ENCODE measurements around the gene SDHA.

DNA sequence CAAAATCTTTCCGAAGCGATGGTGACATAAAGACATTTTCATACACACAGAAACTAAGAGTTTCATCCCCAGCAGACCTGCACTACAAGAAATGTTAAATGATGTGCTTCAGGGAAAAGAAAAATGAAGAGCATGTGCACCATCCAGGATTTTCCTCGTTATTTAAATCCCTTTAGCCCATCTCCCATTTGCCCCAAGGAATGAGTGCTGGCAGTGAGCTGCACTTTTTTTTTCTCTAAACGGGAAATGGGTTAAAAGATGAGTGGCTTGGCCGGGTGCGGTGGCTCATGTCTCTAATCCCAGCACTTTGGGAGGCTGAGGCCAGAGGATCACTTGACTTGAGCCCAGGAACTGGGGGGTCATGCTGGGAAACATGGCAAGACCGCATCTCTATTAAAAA is 33.6 kb upstream of the SDHA start:
- TF ChIP-seq, protein P1, sequence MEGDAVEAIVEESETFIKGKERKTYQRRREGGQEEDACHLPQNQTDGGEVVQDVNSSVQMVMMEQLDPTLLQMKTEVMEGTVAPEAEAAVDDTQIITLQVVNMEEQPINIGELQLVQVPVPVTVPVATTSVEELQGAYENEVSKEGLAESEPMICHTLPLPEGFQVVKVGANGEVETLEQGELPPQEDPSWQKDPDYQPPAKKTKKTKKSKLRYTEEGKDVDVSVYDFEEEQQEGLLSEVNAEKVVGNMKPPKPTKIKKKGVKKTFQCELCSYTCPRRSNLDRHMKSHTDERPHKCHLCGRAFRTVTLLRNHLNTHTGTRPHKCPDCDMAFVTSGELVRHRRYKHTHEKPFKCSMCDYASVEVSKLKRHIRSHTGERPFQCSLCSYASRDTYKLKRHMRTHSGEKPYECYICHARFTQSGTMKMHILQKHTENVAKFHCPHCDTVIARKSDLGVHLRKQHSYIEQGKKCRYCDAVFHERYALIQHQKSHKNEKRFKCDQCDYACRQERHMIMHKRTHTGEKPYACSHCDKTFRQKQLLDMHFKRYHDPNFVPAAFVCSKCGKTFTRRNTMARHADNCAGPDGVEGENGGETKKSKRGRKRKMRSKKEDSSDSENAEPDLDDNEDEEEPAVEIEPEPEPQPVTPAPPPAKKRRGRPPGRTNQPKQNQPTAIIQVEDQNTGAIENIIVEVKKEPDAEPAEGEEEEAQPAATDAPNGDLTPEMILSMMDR (tag by site-specific recombination; IDR thresholded peaks at IDR 0.05): no peak
- TF ChIP-seq TRIM28 (IDR thresholded peaks at IDR 0.05; ENCODE audit: borderline replicate concordance, low read length): no peak
- no peak for TF ChIP-seq HOXA7 (CRISPR knock-in tag; IDR thresholded peaks at IDR 0.05; ENCODE audit: borderline replicate concordance)
- no peak for TF ChIP-seq ZNF175 (tag by site-specific recombination; IDR thresholded peaks at IDR 0.05)
- TF ChIP-seq, protein P2, sequence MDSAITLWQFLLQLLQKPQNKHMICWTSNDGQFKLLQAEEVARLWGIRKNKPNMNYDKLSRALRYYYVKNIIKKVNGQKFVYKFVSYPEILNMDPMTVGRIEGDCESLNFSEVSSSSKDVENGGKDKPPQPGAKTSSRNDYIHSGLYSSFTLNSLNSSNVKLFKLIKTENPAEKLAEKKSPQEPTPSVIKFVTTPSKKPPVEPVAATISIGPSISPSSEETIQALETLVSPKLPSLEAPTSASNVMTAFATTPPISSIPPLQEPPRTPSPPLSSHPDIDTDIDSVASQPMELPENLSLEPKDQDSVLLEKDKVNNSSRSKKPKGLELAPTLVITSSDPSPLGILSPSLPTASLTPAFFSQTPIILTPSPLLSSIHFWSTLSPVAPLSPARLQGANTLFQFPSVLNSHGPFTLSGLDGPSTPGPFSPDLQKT (IDR thresholded peaks at IDR 0.05; ENCODE audit: borderline replicate concordance, low read depth, low read length): no peak
- TF ChIP-seq ZNF350 (tag by site-specific recombination; IDR thresholded peaks at IDR 0.05): no peak
- TF ChIP-seq ZNF777 (tag by site-specific recombination; IDR thresholded peaks at IDR 0.05; ENCODE audit: borderline replicate concordance): no peak
- no peak for TF ChIP-seq TCF7L2 (IDR thresholded peaks at IDR 0.05; ENCODE audit: borderline replicate concordance, low read depth, low read length)
- TF ChIP-seq ZBTB1 (tag by site-specific recombination; IDR thresholded peaks at IDR 0.05): no peak
- TF ChIP-seq ZNF138 (tag by site-specific recombination; IDR thresholded peaks at IDR 0.05; ENCODE audit: borderline replicate concordance): no peak
- no peak for TF ChIP-seq ZNF776 (tag by site-specific recombination; IDR thresholded peaks at IDR 0.05; ENCODE audit: borderline replicate concordance)
- no peak for TF ChIP-seq GLI4 (tag by site-specific recombination; IDR thresholded peaks at IDR 0.05)
- TF ChIP-seq, protein P3, sequence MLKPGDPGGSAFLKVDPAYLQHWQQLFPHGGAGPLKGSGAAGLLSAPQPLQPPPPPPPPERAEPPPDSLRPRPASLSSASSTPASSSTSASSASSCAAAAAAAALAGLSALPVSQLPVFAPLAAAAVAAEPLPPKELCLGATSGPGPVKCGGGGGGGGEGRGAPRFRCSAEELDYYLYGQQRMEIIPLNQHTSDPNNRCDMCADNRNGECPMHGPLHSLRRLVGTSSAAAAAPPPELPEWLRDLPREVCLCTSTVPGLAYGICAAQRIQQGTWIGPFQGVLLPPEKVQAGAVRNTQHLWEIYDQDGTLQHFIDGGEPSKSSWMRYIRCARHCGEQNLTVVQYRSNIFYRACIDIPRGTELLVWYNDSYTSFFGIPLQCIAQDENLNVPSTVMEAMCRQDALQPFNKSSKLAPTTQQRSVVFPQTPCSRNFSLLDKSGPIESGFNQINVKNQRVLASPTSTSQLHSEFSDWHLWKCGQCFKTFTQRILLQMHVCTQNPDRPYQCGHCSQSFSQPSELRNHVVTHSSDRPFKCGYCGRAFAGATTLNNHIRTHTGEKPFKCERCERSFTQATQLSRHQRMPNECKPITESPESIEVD (tag by site-specific recombination; IDR thresholded peaks at IDR 0.05): no peak
- TF ChIP-seq, protein P4, sequence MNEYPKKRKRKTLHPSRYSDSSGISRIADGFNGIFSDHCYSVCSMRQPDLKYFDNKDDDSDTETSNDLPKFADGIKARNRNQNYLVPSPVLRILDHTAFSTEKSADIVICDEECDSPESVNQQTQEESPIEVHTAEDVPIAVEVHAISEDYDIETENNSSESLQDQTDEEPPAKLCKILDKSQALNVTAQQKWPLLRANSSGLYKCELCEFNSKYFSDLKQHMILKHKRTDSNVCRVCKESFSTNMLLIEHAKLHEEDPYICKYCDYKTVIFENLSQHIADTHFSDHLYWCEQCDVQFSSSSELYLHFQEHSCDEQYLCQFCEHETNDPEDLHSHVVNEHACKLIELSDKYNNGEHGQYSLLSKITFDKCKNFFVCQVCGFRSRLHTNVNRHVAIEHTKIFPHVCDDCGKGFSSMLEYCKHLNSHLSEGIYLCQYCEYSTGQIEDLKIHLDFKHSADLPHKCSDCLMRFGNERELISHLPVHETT (tag by site-specific recombination; IDR thresholded peaks at IDR 0.05): no peak
